CD4-positive, alpha-beta T cell treated with Interferon gamma for 1 hour (primary cell): ENCODE data around the gene CAMK2N2.
"Not testable (repeated sequence)": the region's sequence is repeated elsewhere in the genome, so short reads cannot be mapped to it uniquely, and the experiment has no call there.

ENCODE experiments used
- DNase-seq: peaks from one replicate; pipeline ENCODE4 v3.0.0-alpha.2; 2020

CAMK2N2 gene

GRCh38 chr3:184267249-184267648 is 5.9 kb upstream of the CAMK2N2 start:
- not testable (repeated sequence) for DNase-seq

DNA sequence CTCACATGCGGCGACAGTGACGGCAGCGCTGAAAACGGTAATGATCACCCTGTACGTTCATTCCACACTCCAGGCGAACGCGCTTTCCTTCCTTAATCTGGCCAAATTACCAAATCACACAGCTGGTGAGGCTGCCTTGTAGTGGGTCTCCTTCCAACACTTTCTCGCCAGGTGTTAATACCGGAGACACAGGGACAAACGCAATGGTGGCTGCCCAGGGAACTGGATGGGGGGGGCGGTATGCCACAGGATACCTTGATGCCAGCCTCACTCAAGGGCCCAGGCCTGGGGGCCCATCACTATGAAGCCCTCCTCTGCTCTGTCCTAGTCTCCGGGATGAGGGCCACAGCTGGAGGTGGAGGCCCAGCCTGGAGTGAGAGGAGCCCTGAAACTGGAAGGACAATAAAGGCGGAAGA is 1.4 kb upstream of the CAMK2N2 start:
- no peak for DNase-seq

- peak; percentile 25 for DNase-seq
These were observed 756 bp upstream of the CAMK2N2 start for GRCh38 chr3:184261854-184262763.

GRCh38 chr3:184260724-184261269 is 556 bp downstream of the CAMK2N2 start:
- DNase-seq = no peak

- no peak for DNase-seq
These were observed 1.3 kb downstream of the CAMK2N2 start for GRCh38 chr3:184259878-184260723.

GRCh38 chr3:184259396-184259877 is 1.9 kb downstream of the CAMK2N2 start:
- no peak for DNase-seq

- no peak for DNase-seq
These were observed 2.4 kb downstream of the CAMK2N2 start for GRCh38 chr3:184258926-184259325.

DNA sequence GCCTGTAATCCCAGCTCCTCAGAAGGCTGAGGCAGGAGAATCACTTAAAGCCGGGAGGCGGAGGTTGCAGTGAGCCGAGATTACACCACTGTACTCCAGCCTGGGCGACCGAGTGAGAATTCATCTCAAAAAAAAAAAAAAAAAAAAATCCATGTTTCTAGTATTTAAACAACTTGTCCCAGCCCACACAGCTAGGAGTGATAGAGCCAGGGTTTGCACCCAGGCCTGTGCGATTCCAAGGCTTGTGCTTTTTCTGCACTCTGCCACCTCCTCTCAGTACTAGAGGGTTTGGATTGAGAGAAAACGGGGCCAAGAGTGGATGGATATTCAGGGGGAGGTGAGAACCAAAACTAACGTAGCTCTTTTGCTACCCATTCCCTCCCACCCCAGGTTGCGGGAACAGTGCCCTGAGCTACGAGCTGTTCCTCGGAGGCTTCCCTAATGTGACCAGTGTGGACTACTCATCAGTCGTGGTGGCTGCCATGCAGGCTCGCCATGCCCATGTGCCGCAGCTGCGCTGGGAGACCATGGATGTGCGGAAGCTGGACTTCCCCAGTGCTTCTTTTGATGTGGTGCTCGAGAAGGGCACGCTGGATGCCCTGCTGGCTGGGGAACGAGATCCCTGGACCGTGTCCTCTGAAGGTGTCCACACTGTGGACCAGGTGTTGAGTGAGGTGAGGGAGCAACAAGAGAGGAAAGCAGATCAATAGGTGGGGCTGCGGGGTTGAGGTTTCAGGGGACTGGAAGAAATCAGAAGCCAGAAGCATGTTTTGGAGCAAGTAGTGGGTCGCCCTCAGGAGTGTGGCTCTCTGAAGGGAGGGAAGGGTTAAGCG is 4.1 kb downstream of the CAMK2N2 start:
- DNase-seq = no peak

GRCh38 chr3:184255291-184256039 is 5.9 kb downstream of the CAMK2N2 start:
- DNase-seq = no peak

DNA sequence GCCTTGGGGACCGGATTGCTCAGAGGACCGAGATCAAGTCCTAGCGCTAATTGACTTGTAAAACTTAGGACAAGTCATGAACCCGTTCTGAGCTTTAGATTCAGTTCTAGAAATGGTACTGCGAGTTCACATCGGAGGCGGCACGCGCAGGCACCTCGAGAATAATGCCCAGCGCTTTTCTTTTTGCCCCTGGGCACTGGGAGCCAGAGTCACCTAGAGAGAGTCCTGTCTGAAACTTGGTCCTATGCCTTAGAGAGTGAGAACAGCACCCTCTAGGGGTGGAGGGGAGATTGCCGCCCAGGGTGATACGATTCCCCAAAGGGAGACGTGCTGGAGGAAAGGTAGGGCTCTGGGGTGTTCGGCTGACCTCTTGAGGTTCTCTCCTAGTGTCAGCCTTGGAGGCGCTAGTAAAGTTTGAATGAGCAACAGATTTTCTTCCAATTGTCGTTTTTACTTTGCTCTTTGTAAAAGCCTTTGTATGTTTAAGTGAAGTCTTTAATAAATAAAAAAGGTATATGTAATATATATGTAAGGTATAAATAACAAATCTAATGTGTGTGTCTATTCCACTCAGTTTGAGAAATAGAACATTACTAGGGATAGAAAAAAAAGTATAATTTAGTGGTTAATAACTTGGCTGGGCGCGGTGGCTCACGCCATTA is 11.1 kb downstream of the CAMK2N2 start:
- peak; percentile 85 for DNase-seq

- peak; percentile 98 for DNase-seq
These were observed 11.8 kb downstream of the CAMK2N2 start, which contains the start of gene EEF1AKMT4 for GRCh38 chr3:184249412-184250166. Gene EEF1AKMT4, plus strand, starts transcription at chr3:184249672. Its CDS starts 23 bp downstream, at chr3:184249695.

DNA sequence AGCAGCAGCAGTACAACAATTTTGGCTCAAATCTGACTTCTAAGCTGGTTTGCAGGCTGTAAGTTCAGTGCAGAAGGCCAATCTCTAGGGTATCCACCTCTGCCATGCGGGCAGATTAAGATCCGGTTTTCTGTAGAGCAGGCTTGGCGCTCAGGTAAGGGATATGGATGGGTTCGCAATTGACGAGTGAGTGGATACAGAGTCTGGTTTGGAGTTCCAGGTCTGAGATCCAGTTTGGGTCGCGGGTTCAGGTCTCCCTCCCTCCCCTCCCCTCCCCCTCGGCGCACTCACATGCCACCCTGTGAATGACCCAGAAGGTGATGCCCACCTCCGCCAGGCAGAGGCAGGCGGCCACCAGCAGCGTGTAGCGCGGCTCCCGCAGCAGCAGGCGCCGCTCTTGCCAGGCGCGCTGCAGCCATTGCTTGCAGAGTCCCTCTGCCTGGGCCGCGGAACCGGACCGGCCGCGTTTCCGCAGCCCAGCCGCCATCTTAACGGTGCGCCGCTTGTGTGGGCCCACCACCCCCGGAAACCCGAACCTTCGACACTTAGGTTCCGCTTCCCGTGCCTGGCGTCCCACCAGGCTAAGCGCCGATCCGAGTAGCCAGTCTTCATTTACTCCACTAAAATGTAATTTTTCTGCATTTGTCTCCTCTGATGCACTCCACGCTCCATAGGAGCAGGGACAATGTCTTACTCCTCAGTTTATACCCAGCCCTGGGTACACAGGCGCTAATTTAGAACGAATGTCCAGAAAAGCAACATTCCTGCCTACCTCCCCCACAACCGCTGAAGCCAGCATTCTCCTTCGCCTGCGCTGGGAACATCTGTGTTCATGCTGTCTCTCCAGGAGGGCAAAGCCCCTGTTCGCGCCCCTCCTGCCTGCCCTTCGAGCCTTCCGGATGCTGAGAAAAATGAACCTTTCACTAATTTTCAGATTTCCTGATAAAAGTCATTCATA is 12.6 kb downstream of the CAMK2N2 start, which contains the start of gene ALG3:
Gene ALG3, minus strand, starts transcription at position 509 of the 958 bp plus-strand sequence. Its CDS starts 22 bp downstream, at position 487.
- DNase-seq = peak; percentile 81

GRCh38 chr3:184242297-184242685 is 19.1 kb downstream of the CAMK2N2 start:
- DNase-seq = no peak

DNA sequence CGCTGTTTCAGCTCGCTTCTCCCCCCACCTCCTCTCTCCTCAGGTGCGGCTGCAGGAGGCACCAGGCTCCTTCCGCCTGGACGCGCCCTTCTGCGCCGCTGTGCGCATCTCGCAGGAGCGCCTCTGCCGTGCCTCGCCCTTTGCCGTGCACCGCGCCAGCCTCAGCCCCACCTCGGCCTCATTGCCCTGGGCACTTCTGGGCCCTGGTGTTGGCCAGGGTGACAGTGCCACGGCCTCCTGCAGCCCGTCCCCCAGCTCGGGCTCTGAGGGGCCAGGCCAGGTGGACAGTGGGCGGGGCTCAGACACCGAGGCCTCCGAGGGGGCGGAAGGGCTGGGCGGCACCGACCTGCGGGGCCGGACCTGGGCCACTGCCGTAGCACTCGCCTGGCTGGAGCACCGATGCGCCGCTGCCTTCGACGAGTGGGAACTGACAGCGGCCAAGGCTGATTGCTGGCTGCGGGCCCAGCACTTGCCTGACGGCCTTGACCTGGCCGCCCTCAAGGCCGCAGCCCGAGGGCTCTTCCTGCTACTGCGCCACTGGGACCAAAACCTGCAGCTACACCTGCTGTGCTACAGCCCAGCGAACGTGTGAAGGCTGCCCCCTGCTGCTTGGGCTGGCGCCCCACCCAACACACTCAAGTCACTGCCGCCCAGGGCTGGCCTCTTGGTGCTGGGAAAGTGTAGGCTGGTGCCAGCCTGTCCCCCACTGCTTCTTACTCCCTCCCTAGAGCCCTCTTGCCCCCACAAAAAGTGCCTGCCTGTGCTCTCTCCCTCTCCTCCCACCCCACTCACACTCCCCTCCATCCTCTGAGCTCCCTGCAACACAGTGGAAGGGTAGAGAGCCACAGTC is 19.7 kb downstream of the CAMK2N2 start:
- no peak for DNase-seq

DNA sequence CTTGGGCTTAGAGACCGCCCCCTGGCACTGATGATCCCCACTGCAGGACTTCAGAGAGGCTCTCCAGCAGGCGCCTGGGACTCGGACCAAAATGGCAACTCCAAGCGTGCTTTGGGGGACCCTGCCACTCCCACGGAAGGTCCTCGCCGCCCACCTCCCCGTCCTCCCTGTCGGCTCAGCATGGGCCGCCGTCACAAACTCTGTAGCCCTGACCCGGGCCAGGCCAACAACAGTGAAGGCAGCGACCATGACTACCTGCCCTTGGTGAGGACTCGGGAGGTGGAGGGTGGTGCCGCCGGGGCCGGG is 20.3 kb downstream of the CAMK2N2 start:
- no peak for DNase-seq

DNA sequence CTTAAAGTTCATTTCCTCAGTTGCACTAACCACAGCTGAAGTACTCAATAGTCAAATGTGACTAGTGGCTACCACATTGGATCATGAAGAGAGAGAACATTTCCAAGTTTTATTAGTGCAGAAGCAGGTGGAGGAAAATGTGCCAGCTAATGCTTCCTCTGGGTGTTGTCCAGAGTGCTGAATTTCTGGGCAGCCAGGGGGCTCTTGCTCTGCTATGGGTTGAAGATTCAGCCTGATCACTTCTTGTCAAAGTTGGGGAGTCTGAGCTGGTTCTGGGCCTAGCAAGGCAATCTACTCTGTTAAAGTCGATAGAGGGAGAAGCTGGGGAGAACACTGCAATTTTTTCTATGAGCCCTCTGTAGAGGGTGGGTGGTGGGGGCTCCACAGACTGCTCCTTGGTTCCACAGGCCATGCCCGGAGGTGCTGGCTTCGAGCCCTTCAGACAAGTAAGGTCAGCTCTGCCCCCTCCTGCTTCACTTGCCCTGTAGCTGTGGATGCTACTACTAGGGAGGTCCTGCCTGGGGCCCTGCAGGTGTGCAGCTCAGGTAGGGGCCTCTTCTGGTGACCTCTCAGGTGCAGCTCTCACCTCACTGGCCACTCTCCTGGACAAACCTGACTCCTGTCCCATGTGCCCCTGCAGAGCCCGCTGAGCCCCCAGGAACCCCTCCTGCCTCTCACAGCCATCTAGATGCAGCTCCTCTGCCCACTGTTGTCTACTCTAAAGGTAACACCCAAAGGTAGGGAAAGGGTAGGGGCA is 20.8 kb downstream of the CAMK2N2 start:
- no peak for DNase-seq

GRCh38 chr3:184239708-184240107 is 21.6 kb downstream of the CAMK2N2 start:
- no peak for DNase-seq
